Keratinocyte (primary cell): ENCODE measurements around the gene UQCRH. TPM values are rescaled to one million over a fixed set of nuclear protein-coding genes. Genes with fewer than 3 reads are reported as not detected.

Experiments used
- DNase-seq: peaks from one replicate; pipeline ENCODE4 v3.0.0-alpha.2; 2011; ENCODE audit warnings: low read depth, missing footprints, low spot score
- FAIRE-seq: peaks from 2 replicates; lab custom pipeline; 2011; peaks lifted over from hg19 to GRCh38; lab: Jason Lieb, UNC
- H2AFZ ChIP-seq: 2 replicates; pipeline ENCODE4 v1.6.0; 2012; ENCODE audit warnings: low read length, control low read depth, inconsistent platforms; ENCODE audit not compliant: control insufficient read depth
- H3K27ac ChIP-seq: 2 replicates; pipeline ENCODE4 v1.5.1; 2011; ENCODE audit warnings: low read length; ENCODE audit not compliant: control insufficient read depth, insufficient read depth
- H3K27me3 ChIP-seq: 3 replicates; pipeline ENCODE4 v1.6.0; 2011; ENCODE audit warnings: low read length; ENCODE audit not compliant: control insufficient read depth, insufficient read depth; ENCODE audit errors: extremely low read depth
- H3K36me3 ChIP-seq, 2 experiments: 2 replicates in 1 of 2; 3 replicates in 1 of 2; pipeline ENCODE4 v1.5.1; 2011; ENCODE audit warnings: low read length in 2 of 2, mild to moderate bottlenecking in 1 of 2; ENCODE audit not compliant: control insufficient read depth in 2 of 2, insufficient read depth in 2 of 2; ENCODE audit errors: extremely low read depth in 1 of 2
- H3K4me1 ChIP-seq: 3 replicates; pipeline ENCODE4 v1.5.1; 2011; ENCODE audit warnings: low read length; ENCODE audit not compliant: control insufficient read depth, insufficient read depth; ENCODE audit errors: extremely low read depth
- H3K4me2 ChIP-seq: 3 replicates; pipeline ENCODE4 v1.6.0; 2011; ENCODE audit warnings: low read depth, low read length; ENCODE audit not compliant: control insufficient read depth, insufficient read depth; ENCODE audit errors: extremely low read depth
- H3K4me3 ChIP-seq, 3 experiments: fragments of 200-600 bp in 1 of 3; sonication (generic) in 1 of 3; 2 replicates in 2 of 3; 3 replicates in 1 of 3; pipeline ENCODE4 v1.5.1; 2011 to 2016; ENCODE audit warnings: low read length in 3 of 3, mild to moderate bottlenecking in 3 of 3, control low read depth in 2 of 3, inconsistent platforms in 1 of 3, low read depth in 1 of 3, mixed read lengths in 1 of 3, mixed run types in 1 of 3, moderate library complexity in 1 of 3; ENCODE audit not compliant: control insufficient read depth in 2 of 3, insufficient read depth in 2 of 3; ENCODE audit errors: extremely low read depth in 1 of 3
- H3K79me2 ChIP-seq: 2 replicates; pipeline ENCODE4 v1.6.0; 2012; ENCODE audit warnings: low read length; ENCODE audit not compliant: control insufficient read depth, insufficient read depth
- H3K9ac ChIP-seq: 3 replicates; pipeline ENCODE4 v1.6.0; 2011; ENCODE audit warnings: low read length; ENCODE audit not compliant: control insufficient read depth, insufficient read depth; ENCODE audit errors: extremely low read depth
- H3K9me1 ChIP-seq: 3 replicates; pipeline ENCODE4 v1.6.0; 2011; ENCODE audit warnings: low read length; ENCODE audit not compliant: control insufficient read depth, insufficient read depth; ENCODE audit errors: extremely low read depth
- H3K9me3 ChIP-seq: 2 replicates; pipeline ENCODE4 v1.5.1; 2012; ENCODE audit warnings: low read depth, low read length; ENCODE audit not compliant: control insufficient read depth
- H4K20me1 ChIP-seq: 3 replicates; pipeline ENCODE4 v1.6.0; 2011; ENCODE audit warnings: low read length; ENCODE audit not compliant: control insufficient read depth, insufficient read depth; ENCODE audit errors: extremely low read depth
- CTCF ChIP-seq, 3 experiments: IDR thresholded peaks in 1 of 3; conservative IDR thresholded peaks in 1 of 3; optimal IDR thresholded peaks in 1 of 3; 2 replicates in 2 of 3; 3 replicates in 1 of 3; pipeline versions ENCODE3 to v1.5.1; 2011; ENCODE audit warnings: low read length in 3 of 3, mild to moderate bottlenecking in 3 of 3, moderate library complexity in 2 of 3, control low read depth in 1 of 3, inconsistent platforms in 1 of 3; ENCODE audit not compliant: insufficient read depth in 2 of 3; ENCODE audit errors: extremely low read depth in 1 of 3
- EZH2 ChIP-seq: IDR thresholded peaks from one replicate; pipeline ENCODE4 v1.6.1; 2012; ENCODE audit warnings: inconsistent platforms, mild to moderate bottlenecking, low read length, moderate library complexity
- dilution Hi-C: fragments of 300-500 bp; cut with MboI; formaldehyde crosslinking; loops from one replicate; pipeline ENCODE4 v1.7.0; 2020; ENCODE audit warnings: low sequenced_read_pairs; ENCODE audit not compliant: extremely low pct_ligation_motif_present
- polyA plus RNA-seq, 5 experiments: library from polyadenylated mRNA; depleted of rRNA in 3 of 5; stranded (reverse) in 3 of 5; stranded (forward) in 1 of 5; unstranded in 1 of 5; fragments of >200 nt; gene quantifications; 1 replicate in 1 of 5; 2 replicates in 3 of 5; 3 replicates in 1 of 5; pipeline versions ENCODE4 v1.2.1 to v1.2.3, GENCODE V29; 2011 to 2012; ENCODE audit warnings: missing spikeins in 2 of 5, low read depth in 1 of 5, low replicate concordance in 1 of 5

UQCRH gene
- polyA plus RNA-seq, 1 donor (not counting 4 experiments of a cell fraction or from before 2014, with no cell fraction given) = 970 TPM

- Histone ChIP-seq H3K27me3 (no peaks in the 10 kb centered on the region), H3K9ac (no peak overlapping the region), H2AFZ (no peak overlapping the region), H3K36me3 (peaks cover 17 to 38% of the 10 kb centered on the region in 2 experiments), H3K4me2 (no peak overlapping the region), H3K27ac (no peak overlapping the region), H3K9me3 (no peaks in the 10 kb centered on the region), H3K79me2 (peaks cover 28% of the 10 kb centered on the region), H3K4me1 (peaks cover 14% of the 10 kb centered on the region), H3K9me1 (no peaks in the 10 kb centered on the region), H4K20me1 (no peaks in the 10 kb centered on the region), H3K4me3 (no peak overlapping the region)
- no peak for TF ChIP-seq EZH2
- no peak for TF ChIP-seq CTCF (optimal IDR thresholded peaks at IDR 0.05 in 1 of 3, IDR thresholded peaks at IDR 0.05 in 1 of 3, conservative IDR thresholded peaks at IDR 0.05 in 1 of 3; ENCODE audit: extremely low read depth in 1 of 3, insufficient read depth in 2 of 3, low read length in 3 of 3)
- FAIRE-seq (no peak), DNase-seq (no peak)
- dilution Hi-C loops = no loop called here
Measured at GRCh38 chr1:46343351-46343695, 39.8 kb downstream of the UQCRH start.

DNA sequence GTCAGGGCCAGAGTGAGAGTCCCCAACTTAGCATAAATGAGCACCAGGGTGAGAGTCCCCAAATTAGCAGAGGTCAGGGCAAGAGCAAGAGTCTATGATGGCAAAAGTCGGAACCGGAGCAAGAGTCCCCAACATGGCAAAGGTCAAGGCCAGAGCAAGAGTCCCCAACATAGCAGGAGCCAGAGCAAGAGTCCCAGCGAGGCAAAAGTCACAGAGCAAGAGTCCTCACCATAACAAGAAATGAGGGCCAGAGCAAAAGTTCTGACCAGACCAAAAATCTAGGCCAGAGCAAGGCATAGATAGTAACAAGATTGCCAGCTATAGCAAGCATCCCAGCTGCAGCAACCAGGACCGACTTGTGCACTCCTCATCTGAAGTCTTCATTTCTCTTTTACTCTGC, 40.2 kb downstream of the UQCRH start:
- FAIRE-seq (no peak), DNase-seq (no peak)
- peaks cover 17 to 38% of the 10 kb centered on the region in 2 experiments for H3K36me3 ChIP-seq
- no peaks in the 10 kb centered on the region for H4K20me1 ChIP-seq
- dilution Hi-C loops = no loop called here
- no peaks in the 10 kb centered on the region for H3K9me3 ChIP-seq
- H3K27me3 ChIP-seq = no peaks in the 10 kb centered on the region
- peaks cover 28% of the 10 kb centered on the region for H3K79me2 ChIP-seq
- H3K4me3 ChIP-seq = no peak overlapping the region
- TF ChIP-seq EZH2 (no peak), CTCF (optimal IDR thresholded peaks at IDR 0.05 in 1 of 3, IDR thresholded peaks at IDR 0.05 in 1 of 3, conservative IDR thresholded peaks at IDR 0.05 in 1 of 3; ENCODE audit: extremely low read depth in 1 of 3, insufficient read depth in 2 of 3, low read length in 3 of 3) (no peak)
- no peak overlapping the region for H3K4me2 ChIP-seq
- H3K9ac ChIP-seq = no peak overlapping the region
- H3K9me1 ChIP-seq = no peaks in the 10 kb centered on the region
- peaks cover 14% of the 10 kb centered on the region for H3K4me1 ChIP-seq
- no peak overlapping the region for H2AFZ ChIP-seq
- H3K27ac ChIP-seq = no peak overlapping the region
